GM21423 (cell line): ENCODE measurements around the gene ADAMTS2.
"Not testable (repeated sequence)": the region's sequence is repeated elsewhere in the genome, so short reads cannot be mapped to it uniquely, and the experiment has no call there.

Experiments used
- ATAC-seq: cut with Tn5 transposase; IDR thresholded peaks from one replicate; pipeline ENCODE4 v1.9.1; 2021; ENCODE audit warnings: mild to moderate bottlenecking, moderate library complexity; ENCODE audit not compliant: unreplicated experiment

ADAMTS2 gene

DNA sequence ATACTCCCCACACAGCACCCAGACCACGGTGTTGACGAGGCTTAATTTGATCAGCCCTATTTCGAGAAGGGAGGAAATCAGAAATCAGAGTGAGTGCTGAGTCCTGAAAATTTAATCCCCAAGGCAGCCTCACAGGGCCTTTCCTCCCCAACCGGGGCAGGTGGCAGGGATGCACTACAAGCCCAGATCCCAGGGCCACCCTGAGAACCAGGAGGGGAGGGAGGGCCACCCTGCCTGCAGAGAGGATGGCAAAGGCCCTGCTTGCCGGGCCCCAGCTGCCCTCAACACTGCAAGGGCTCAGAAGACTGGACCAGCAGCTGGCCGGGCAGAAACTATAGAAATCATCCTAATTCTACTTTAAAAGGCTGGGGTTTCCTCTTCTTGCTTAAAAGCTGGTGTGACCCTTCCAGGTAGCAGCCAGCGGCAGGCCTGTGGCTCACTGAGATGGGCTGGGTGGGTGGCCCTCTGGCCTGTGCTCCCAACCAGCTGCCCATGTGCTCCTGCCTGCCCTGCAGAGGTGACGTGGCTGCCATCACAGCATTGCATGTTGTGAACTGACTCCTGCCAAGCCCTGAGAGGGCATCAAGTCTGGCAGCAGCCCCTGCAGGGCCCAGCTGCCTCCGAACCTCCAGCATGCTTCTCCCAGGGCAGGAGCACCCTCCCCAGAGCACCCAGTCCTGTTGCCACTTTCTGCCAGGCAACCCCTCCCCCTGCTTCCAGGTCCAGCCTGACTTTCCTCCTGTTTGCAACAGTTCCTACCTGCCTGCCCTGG lies 122.8 kb downstream of the ADAMTS2 start:
- no peak for ATAC-seq

DNA sequence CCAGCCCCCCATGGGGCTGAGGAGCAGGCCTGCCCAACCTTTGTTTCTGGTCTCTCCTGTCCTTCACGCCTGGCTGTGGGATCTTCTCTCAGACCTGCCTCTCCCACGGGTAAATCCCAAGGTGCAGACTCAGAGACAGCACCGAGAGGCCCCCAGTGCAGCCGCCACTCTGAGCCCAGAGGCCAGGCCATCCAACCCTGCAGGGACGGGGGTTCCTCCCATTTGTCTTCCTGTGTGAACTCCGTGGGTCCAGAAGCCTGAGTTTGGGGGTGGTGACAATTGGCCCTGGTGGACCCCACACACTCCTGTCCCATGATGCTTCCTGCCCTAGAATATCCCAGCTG lies 123.4 kb downstream of the ADAMTS2 start:
- no peak for ATAC-seq

DNA sequence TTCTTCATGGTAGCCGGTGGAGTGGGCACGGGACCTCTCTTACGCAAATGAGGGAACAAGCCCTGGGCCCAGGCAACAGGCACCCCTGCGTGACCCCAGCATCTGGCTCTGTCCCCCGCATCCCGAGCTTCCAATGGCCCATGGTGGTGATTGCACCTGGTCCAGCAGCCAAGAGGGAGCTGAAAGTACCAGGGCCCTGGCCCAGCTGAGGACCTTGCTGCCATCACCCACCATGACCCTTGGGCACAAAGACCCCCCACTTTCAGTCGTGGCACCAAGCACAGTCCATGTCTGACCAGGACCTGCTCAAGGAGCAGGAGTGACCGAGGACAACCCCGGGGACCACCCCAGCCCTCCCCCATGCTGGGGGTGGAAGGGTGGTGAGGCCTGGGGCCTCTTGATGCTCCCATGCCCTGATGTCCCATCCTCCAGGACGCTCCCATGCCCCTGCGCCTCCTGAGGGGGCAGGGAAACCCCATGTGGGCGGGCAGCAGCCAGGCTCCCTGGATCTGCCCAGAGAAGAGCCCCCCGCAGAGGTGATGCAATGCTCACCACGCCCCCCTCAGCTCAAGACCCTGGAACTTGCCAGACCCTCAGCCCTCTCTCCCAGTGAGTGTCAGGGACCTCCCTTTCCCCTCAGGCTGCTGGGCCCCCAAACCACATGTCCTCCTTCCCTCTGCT lies 123.9 kb downstream of the ADAMTS2 start:
- no peak for ATAC-seq

DNA sequence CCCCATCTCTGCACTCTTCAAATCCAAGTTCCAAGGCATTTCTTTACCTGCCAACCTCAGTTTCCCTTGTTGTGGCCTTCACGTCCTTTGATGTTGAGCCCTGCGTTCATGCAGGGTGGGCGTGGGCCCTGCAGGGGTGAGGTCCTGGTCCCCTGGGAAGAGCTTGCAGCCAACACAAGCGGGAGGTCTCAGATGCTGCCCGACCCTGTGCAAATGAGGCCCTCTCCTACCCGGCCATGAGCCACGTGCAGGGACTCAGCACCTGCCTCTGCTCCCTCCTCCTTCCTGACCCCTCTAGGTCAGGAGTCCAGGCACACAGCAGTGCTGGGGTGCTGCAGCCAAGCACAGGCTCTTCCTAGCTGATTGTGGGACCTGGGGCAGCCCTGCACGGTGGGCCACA lies 124.5 kb downstream of the ADAMTS2 start:
- no peak for ATAC-seq

DNA sequence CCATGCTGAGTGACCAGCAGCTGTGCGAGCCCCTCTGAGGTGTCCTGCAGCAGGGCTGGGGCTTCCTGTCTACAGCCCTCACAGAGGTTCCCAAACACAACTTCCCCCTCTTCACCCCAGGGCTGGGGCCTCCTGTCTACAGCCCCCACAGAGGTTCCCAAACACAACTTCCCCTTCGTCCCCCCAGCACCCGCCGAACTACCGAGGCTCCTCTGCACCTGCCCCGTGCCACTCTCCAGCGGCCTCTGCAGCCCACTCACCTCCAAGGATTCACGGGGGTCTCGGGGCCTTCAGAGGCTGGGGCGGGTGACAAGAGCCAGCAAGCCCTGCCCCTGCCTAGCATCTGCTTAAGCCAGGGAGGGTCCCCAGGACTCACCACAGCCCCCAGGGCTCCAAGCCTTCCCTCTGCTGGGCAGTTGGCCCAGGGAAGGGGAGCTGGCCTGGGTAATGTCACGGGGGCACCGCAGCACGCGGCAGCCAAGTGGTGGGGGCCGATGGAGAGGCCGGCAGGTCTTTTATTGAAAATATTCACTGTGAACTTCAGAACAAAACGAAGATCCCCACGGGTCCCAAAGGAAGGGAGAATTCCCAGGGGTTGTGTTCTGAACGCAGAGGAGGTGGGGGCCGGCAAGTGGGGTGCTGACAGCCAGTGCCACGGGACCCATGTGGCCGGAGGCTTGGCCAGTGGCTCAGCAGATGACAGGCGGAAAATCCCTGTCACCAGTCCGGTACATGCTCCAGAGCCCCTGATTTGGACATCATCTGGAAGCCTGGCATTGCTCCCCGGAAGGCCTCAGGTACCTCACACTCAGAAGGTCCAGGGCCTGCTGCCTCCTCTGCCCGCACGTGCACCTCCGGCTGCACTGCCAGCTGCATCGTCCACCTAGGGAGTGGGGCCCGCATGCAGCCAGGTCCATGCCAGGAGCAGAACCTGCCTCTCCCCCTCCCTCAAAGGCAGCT lies 125.3 kb downstream of the ADAMTS2 start:
- ATAC-seq: no peak

DNA sequence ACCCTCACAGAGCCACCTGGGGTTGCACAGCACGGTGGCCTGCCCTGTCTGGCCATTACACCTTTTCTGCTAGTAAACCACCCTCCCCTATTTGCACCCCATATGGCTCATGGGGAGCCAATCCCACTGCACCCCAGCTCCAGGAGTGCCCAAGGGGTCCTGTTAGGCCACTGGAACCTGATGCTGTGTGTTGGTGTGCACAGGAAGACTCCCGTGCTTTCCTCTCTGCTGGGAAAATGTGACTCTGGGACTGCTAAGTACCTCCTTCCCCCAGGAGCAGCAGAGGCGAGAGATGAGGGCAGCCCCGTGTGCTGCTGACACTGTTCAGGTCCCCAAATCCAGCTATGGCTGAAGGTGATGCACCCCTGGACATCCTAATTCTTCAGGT lies 126.3 kb downstream of the ADAMTS2 start:
- ATAC-seq: no peak

DNA sequence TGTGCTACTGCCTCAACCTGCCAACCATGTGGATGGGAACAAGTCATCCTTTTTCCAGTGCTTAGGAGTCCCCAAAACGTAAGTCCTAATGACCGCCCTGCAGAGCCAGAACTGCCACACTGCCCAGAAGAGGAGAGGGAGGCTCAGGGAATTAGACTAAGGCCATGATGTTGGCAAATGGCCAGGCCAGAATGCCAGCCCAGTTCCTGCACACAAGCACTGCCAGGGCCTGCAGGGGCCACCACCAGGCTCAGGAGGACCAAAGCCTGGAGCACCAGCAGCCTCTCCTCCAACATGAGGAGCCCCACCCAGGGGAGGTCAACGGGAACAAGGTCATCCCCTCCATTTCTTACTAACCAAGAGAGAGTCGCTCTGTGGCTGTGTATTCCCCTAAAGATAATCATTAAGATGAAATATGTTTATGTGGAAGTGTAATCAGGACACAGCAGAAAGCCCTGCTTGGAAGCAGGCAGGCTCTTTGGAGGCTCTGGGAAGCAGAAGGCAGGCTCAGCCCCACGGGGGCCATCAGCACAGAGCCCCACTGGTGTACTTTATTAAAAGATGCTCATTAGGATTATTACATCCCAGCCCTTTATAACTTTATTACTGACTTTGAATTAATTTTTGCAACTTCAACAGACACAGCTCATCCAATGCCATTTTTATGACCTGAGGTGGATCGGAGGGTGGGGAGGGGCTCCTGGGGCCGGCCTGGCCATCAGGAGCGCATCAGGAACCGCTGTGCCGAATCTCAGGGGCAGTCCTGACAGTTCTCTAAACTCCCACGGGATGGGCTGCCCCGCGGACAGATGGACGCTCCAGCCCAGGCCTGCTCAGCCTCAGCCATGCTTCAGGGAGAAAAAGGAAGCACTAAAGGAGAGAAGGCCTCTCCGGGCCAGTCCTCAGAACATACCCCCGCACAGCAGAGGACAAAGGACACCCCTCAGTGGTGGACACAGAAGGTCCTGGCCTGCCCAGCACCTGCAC lies 127.0 kb downstream of the ADAMTS2 start:
- ATAC-seq: no peak

DNA sequence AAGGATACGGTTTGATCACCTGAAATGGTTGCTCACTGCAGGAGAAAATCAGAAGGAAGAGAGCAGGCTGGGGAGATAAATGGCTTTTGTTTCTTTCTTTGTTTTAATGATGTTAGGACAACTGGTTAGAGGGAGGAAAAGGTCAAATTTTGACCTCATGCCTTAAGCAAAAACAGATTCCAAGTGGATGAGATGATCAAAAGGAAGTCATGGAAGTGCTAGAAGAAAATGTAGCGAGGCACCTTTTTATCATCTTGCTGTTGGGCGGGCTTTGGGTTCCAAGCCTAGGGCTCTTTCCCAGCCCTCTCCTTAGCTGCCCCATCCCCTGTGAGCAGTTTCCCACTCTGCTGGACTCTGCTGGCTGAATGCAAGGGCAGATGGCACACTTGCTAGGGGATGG lies 127.9 kb downstream of the ADAMTS2 start:
- no peak for ATAC-seq

DNA sequence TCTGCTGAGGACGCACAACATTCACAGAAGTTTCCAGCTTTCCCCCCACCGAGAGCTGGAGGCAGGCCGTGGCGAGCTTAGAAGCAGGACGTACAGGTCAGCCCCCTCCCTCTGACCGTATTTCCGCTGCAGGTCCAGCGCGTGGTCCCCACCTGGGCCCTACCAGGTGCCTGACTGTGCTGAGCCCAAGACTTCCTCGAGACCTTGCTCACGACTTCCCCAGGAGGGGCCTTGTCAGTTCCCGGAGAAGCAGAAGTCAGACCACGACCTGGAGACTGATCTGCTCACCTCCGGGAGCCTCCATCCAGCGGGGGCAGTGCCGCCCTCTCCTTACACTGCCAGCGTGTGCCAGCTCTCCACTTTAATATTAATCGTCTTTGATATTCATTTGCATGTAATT lies 128.9 kb downstream of the ADAMTS2 start:
- not testable (repeated sequence) for ATAC-seq

DNA sequence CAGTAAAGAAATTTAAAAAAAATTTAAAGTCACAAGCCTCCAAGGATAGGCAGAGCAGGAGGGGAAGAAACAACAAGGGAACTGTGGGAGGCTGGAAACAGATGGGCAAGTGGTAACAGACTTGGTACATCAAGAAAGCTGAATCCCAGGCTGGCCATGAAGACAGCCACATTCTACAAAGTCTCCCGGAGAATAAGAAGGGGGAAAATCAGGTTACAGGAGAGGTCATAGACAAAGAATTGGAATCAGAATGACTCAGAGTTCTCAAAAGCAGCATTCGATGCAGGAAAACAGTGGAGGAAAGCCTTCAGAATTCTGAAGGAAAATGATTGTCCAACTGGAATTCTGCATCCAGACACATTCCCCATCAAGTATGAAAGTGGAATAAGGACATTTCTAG lies 129.7 kb downstream of the ADAMTS2 start:
- no peak for ATAC-seq

DNA sequence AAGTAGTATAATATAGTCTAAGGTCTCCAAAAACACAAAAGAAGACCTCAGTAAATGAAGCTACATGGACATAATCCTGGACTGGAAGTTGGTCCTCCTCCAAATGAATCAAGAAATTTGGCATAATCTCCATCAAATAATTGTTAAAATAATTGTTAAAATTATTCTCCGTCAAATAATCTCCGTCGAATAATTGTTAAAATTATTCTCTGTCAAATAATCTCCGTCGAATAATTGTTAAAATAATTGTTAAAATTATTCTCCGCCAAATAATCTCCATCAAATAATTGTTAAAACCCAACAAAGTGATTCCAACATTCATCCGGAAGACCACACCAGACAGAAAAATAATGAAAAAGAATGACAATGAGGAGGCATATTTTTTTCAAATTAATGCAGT lies 130.6 kb downstream of the ADAMTS2 start:
- no peak for ATAC-seq

DNA sequence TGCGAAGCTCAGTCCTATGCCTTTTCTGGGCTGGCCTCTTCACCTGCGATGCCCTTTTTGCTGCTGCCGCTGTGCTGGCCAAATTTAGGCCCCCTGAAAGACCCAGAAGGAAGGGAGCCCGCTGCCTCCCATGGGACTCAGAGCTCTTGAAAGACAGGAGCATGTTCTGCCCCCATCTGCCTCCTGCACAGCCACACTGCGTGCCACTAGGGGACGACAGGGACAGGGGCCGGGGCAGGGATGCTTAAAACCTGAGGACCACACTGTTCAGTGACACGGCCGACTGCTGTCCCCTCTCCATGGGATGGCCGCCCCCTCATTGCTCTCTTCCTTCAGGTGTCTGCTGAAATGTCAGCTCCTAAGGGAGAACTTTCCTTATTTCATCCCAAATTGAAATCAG lies 132.4 kb downstream of the ADAMTS2 start:
- ATAC-seq: no peak

DNA sequence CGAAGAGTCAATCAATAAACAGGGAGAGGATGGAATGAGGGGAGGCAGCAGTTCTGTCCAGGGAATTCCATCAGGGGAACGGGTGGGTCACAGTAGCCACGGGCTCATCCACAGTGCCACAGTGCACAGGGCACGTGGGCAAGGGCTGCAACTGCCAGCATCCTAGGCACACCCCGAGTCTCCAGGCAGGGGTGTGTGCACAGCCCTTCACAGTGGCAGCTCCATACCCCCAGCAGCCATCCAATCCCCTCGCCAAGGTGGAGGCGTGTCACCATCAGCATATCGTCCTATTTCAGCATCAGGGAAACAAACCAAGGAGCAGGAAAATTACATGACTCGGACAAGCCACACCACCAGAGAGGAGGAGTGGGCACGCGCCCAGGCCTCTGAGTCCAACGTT lies 133.6 kb downstream of the ADAMTS2 start:
- ATAC-seq: no peak

DNA sequence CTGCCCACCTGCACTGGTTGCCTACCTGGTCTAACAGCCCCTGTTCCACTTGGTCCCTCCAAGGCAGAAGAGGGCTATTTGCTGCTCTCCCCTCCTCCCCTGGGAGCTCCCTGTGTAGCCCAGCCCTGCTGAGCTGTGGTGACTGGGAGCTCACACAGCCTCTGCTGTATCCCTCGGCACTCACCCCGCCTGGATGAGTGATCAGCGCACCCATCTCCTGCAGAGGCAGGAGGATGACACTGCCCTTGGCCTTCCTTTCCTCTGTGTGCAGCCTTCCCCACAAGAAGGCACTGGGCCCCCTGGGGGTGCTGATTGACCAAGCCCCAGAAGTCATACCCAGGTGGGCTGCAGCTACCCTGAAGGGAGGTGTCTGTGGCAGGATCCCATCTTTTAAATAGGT lies 134.2 kb downstream of the ADAMTS2 start:
- ATAC-seq: no peak

DNA sequence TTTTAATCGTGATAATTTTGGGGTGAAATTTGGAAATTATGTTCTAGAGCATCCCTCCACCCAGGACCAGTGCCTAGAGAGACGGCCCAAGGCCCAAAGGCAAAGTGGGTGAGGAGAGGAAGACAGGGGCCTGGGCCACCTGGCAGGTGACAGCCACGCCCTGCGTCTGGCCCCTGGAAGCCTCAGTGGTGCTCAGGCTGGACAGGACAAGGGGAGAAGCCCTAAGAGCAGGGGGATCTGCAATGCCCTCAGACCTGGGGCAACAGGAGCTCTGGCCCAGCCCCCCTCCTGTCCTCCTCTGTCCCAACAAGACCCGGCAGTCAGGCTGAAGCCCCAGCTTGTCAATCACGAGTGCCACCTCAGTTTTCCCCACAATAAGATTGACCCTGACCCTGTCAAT lies 134.8 kb downstream of the ADAMTS2 start:
- ATAC-seq: no peak

DNA sequence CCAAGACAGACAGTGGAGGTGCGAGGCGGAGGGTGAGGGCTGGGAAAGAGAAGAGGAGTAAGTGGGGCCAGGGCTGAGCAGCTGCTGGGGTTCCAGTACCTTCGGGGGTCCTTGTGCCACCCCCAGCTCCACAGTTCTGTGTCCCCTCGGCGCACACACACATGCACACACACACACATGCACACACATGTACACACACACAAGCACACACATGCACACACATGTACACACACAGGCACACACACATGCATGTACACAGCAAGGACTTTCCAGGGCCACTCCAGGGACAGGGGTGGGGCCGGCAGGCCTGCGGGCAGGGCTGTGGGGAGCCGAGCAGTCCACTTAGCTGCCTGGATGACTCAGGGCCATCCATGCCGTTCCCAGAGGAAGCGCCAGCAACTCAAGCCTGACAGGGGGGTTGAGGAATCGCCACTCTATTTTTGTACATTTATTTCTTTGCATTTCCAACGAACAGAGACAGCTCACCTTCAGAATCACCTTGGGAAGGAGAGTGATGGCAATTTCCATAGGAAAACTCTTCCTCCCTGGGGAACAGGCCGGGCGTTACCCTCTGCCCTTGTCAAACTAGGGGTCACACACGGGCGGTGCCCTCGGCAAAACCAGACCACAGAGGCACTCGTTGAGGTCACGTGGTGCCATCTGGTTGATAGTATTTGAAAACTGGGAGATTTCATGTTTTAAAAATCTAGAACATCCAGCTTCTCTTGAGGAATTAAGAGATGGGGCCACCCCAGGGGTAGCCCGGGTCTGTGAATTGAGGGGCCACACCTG lies 135.7 kb downstream of the ADAMTS2 start:
- ATAC-seq: no peak

DNA sequence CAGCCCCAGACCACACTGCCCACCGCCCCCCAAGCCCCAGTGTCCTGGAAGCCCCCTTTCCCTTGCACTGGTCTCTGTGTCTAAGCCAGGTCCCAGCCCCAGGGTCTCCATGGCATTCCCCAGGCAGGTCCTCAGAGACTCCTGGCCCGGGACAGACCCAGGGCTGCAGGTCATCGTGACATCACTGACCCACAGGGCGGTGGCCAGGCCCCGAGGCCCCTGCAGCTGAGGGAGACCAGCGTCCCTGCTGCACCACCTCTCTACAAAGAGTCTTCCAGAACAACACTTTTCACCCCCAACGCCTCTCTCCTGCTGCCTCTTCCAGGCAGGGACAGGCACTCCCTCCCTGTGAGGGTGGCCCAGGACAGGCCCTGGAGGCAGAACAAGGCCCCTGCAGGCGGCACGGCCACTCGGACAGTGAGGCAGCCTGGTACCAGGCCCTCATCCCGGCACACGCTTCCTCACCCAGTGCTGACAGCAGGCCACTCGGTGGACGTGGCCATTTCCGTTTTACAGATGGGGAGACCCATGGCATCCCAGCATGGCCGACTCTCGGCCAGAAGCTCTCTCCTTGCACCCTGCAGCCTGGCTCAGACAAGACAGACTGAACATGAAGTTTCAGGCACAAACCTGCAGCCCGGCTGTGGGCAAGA lies 136.4 kb downstream of the ADAMTS2 start:
- ATAC-seq: no peak

DNA sequence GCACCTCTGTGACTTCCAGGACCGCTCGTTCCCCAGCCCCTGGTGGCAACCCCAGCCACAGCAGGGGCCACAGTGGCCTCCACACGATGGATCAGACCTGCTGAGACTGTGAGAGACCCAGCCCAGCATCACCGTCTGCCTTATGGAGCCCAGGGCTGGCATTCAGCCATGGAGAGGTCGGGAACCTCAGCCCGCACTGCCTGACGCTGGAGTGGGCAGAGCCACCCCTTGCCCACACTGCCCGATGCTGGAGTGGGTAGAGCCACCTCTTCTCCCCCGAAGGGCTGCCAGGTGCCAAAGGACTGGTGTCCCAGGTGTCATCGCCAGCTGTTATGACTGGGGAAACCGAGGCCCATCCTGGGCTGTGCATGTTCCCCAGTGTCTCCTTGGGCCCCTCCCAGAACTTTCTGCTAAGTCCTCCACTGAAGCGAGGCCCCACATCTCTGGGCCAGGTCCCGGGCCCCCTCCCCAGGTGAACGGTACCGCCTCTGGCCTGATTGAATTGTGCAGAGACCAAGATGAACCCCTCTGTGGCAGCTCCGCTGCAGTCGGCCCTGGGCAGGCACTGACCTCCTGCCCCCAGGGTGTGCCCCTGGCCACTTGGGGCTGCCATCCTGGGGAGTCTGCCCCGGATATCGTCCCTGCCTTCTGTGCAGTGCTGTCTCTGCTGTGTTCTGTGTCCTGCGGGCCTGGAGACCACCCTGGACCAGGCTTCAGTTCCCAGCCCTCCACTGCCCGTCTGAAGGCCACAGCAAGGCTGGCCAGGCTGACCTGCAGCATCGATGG lies 137.1 kb downstream of the ADAMTS2 start:
- ATAC-seq: no peak
